C4-2B (cell line): Measurements from ENCODE around the gene OSBPL10.

Source experiments
- ZFX ChIP-seq: fragments of 450-650 bp; IDR thresholded peaks from 2 replicates; pipeline ENCODE4 v1.6.1; 2017
- TF ChIP-seq, protein P1 (sequence below): fragments of 450-650 bp; conservative IDR thresholded peaks from 2 replicates; pipeline ENCODE4 v1.5.1; 2017; ENCODE audit warnings: mild to moderate bottlenecking

DNA sequence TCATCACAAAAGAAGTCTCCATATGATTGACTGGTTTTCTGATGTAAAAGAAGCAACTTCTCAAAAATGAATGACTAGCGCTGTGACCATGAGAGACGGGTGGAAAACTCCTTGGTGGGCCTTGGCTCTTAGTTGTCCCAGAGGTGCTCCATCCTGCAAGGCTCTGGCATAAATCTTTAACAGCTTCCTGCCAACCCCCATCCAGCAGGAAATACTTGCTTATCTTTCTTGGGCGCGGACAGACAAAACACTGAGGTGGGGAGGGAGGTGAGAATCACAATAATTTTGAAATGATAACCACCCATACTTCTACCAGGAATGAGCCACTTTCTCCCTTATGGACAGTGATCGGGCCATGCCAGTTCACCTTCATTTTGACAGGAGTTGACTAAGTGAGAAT is 319.8 kb downstream of the OSBPL10 start:
- TF ChIP-seq, protein P1, sequence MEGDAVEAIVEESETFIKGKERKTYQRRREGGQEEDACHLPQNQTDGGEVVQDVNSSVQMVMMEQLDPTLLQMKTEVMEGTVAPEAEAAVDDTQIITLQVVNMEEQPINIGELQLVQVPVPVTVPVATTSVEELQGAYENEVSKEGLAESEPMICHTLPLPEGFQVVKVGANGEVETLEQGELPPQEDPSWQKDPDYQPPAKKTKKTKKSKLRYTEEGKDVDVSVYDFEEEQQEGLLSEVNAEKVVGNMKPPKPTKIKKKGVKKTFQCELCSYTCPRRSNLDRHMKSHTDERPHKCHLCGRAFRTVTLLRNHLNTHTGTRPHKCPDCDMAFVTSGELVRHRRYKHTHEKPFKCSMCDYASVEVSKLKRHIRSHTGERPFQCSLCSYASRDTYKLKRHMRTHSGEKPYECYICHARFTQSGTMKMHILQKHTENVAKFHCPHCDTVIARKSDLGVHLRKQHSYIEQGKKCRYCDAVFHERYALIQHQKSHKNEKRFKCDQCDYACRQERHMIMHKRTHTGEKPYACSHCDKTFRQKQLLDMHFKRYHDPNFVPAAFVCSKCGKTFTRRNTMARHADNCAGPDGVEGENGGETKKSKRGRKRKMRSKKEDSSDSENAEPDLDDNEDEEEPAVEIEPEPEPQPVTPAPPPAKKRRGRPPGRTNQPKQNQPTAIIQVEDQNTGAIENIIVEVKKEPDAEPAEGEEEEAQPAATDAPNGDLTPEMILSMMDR = no peak
- TF ChIP-seq ZFX = no peak
